Stimulated activated CD8-positive, alpha-beta memory T cell treated with anti-CD3 and anti-CD28 coated beads, Interleukin-4, amount 100 ng/mL, for 24 hours (primary cell): ENCODE data around the gene SSPN.

Source experiments
- DNase-seq: peaks from one replicate; pipeline ENCODE4 v3.0.0-alpha.2; 2020; ENCODE audit warnings: low read depth

The SSPN gene

DNA sequence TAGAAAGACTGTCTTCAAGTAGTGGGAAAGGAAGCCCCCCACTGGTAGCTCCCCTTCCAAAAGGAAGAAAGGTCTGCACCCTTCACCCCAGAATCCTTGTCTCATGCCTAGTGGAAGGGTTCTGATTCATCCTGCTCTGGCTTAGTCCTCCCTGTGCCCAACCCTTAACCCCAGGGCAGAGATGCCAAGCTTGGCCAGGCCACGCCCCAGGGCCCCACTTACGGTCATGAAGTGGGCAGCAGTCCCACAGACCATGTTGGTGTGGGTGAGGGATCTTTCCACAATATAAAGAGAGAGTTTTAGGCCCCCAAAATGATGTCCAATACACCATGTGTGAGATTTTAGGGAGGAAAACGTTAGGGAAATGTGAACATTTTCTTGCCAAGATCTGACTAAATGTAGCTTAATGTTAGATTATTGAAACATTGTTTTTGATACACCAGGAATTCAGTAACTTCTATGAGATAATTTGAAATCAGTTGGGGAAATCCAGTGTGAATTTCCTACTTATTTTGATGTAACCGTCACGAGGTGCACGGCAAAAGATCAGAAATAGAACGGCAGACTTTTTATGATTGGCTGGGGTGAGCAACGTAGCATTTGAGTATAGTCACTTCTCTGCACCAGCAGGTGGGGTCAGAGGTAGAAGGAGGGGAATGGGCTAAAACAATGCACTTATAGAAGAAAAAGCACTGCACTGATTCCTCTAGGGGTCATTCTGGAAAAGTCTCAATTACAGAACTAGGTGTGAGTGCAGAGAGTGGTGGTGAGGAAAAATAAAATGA lies 8.2 kb upstream of the SSPN start:
- no peak for DNase-seq

GRCh38 chr12:26188127-26188526 lies 7.2 kb upstream of the SSPN start:
- no peak for DNase-seq

- no peak for DNase-seq
Observed at GRCh38 chr12:26188641-26189040, 6.7 kb upstream of the SSPN start.

GRCh38 chr12:26192142-26192541 lies 3.2 kb upstream of the SSPN start:
- DNase-seq = no peak

- DNase-seq = no peak
Observed at GRCh38 chr12:26193539-26193938, 1.8 kb upstream of the SSPN start.

DNA sequence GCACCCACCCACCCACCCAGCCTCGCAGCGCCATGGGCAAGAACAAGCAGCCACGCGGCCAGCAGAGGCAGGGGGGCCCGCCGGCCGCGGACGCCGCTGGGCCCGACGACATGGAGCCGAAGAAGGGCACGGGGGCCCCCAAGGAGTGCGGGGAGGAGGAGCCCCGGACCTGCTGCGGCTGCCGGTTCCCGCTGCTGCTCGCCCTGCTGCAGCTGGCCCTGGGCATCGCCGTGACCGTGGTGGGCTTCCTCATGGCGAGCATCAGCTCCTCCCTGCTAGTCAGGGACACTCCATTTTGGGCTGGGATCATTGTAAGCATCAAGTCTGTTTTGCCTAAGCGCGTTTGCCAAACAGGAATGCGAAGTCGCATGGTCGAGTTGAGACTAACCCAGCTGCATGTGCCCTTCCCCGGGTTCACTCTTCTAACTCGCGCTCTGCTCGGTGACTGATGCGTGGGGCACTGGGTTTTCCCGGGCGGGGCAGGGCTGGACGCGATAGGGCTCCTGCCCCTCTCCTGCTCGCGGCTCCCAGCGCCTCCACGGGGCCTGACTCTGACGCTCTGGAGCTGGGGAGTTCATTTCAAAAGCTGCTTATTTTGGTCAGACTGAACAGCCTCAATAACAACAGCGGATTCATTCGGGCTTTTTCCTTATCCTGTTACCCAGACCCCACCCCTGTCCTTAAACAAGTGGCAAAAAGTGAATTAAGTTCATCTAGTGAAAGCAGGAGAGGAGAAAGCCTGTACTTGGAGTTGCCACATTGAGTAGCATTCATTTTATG lies 458 bp downstream of the SSPN start:
- no peak for DNase-seq

GRCh38 chr12:26196421-26196716 lies 996 bp downstream of the SSPN start:
- DNase-seq = no peak

DNA sequence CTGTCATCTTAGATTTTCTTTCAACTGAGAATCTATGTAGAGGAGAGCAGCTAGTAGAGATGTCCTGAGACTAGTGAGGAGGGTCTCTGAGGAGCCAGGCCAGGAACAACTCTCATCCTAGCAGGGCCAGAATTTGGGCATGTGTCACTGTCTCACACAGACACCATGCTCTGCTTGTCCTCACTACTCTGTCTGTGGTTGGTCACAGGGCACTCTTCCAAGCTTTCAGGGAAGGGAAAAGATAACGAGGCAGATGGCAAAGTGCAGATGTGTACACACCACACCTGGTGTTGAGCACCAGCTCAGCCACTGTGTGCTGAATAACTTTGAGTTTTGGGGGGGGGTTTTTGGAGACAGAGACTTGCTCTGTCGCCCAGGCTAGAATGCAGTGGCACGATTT lies 2.5 kb downstream of the SSPN start:
- no peak for DNase-seq

- no peak for DNase-seq
Observed at GRCh38 chr12:26198742-26199141, 3.4 kb downstream of the SSPN start.

DNA sequence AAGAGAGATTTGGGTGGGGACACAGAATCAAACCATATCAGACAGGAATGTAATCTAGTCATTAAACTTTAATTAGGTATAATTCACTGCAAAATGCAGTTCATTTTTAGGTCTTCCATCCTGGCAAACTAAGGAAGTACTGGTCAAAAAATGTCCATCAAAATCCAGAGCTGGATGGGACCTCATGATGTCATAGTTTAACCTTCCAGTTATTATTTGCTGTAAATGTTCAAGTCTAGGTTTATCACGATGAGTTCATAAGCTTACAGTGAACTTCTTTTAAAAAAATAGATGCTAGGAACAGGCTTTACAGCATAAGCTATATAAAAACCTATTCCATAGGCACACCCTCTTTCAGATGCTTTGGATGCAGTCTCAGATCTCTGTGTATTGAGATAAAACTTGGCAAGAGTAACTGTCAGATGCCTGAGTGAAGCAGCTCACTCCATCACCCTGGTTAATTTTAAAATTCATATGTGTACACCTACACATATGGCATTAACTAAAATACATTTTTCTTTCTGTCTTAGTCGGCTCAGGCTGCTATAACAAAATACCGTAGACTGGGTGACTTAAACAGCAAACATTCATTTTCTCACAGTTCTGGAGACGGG lies 7.9 kb downstream of the SSPN start:
- DNase-seq = no peak

GRCh38 chr12:26204612-26205289 lies 9.4 kb downstream of the SSPN start:
- no peak for DNase-seq

DNA sequence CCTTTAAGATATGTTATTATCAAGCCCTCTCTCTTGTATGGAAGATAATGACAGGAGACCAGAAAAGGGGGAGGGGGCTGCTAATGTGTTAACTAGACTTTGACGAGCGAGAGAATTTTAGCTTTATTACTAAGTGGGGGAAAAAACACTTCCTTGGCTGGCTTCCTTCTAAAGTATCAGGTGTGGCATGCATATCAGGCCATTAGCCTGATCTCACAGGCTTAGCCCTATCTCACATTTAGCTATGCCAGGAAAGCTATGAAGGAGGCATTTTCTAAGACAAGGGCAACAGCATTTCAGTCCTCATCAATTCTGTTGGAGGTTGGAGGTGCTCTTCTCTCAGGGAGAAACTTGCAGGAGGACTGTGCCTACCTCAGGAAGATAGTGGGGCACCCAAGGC lies 9.9 kb downstream of the SSPN start:
- DNase-seq = no peak

DNA sequence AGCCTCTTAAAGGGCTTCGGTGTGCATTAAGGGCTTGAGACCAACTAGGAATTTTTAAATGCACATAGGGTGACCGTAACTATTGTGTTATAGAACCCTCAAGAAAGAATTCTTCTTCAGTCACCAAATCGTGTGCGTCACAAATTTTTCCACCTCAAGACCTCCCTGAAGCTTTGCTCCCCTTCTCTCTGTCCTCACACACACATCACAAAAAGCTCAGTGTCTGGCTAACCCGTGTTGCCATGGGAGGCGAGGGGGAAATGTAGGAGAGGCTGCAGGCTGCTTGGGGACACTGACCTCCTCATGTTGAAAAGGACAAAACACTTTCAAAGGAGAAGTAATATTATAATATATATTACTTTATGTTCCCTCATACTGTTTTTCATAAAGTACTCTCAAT lies 10.6 kb downstream of the SSPN start:
- no peak for DNase-seq

GRCh38 chr12:26211331-26211730 lies 16.0 kb downstream of the SSPN start:
- DNase-seq = no peak

DNA sequence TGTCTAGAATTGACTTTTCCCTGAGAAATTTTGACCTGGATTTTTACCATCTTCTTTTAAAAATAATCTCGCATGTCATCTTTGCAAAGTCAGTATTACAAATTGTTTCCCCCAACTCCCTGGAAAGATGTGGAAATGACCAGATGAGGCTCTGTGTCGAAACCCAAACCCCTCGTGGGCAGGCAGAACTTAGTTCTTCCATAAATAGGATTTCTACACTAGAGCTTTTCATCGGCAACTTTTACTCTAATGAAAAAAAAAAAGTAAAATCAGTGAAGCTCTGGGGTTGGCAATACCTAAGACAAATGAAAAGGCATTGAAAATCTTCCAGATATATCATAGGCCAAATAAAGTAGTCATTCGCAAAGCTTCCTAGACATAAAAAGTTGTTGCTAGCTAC lies 17.0 kb downstream of the SSPN start:
- DNase-seq = no peak

DNA sequence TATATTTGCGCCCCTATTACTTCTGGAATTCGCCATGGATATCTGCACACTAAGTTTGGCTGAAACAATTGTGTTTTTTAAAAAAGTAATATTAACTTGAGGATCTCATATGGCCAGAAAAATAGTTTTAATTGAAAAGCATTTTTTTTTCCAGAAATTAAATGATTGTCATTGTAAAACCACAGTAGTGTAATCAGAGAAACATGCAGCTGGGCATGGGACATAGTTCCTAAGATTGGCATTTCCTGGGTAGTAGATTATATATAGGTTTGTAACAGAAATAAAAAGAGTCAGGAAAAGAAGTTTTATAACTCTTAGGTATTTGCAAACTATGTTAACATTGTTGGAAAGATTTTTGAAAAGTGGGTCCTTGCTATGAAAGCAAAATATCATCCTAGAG lies 17.6 kb downstream of the SSPN start:
- DNase-seq = no peak

- no peak for DNase-seq
Observed at GRCh38 chr12:26214121-26214520, 18.7 kb downstream of the SSPN start.

- DNase-seq = no peak
Observed at GRCh38 chr12:26219736-26220135, 24.4 kb downstream of the SSPN start.

DNA sequence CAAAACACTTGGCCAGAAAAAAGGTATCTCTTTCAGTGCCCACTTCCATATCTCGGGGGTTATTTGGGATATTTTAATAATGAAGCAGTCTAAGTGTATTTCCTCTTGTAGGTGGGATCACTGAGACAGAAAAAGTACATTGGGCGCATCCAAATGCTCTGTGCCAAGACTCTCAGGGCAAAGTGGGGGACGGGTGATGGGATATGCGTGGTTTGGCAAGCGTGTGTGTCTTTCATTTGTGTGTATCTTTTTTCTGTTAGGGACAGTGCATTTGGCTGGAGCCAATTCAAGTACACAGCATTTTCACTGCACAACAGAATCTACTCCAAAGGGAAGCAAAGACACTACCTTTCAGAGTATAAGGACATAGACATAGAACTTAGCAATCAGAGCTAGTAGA lies 29.3 kb downstream of the SSPN start:
- DNase-seq = no peak

DNA sequence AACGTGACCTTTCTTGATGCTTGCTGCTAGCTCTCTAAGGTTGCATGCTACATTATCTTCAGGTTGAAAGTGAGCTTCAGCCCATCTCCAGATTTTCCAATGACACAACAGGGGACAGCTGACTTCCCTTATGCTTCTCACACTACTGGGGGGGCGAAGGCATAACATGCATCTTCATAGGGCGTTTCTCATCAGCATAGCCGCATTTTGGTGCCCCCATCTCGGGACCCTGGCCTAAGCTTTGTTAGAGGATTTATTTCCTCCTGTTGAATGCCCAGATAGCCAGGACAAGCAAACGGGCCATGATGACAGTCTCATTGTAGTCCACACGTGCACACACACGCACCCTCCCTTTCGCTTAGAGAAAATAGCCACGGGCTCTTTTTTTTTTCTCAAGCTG lies 30.7 kb downstream of the SSPN start:
- no peak for DNase-seq

DNA sequence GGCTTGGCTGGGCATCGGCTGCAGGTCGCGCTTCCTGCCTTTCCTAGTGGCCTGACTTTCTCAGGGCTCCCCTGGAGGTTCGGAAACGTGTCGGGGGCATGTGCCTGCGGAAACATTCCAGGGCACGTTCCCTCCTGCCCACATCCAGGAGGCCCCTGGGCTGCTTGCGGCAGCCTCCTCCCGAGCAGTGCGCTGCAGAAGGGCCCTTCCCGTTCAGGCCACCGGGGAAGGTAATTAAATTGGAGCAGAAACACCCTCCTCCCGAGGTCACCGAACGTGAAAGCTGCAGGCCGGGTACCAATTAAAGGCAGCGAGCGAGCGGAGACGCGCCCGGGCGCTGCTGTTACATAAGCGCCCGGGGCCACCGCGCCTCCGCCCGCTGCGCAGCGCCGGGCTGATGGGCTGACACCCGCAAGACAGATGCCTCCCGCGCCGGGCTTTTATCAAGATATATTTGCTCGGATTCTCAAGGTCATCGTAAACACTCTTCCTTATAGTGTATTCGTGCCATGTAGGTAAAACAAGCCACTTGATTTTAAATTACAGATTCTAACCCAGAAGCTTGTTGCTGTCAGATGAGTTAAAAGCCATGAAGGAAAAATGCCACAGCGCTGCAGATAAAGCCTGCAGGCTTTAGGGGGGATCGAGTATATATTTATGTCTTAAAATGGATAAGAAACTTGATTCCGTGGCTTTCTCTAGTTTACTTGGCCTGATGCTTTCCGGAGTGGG lies 31.4 kb downstream of the SSPN start:
- DNase-seq = no peak

DNA sequence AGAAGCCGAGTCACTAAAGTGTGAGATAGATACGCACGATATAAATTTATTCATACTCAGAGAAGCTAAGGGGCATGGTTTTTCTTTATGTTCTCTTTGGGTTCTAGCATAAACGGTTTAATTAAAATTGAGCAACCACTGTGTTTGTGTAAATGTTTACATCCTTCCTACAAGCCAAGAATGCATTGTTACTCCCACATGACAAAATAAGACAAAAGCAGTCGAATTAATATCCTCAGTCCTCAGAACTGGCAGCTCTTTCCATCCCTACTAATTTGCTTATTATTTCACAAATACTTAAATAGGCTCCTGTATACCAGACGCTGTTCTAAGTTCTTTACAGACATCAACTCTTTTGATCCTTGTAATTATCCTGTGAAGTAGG lies 32.0 kb downstream of the SSPN start:
- DNase-seq = no peak
